ENCODE measurements around the gene PRND.
"Not testable (repeated sequence)": the region's sequence is repeated elsewhere in the genome, so short reads cannot be mapped to it uniquely, and the experiment has no call there.

The PRND gene

GRCh38 chr20:4765681-4766080 is 44.0 kb downstream of the PRND start:
- no peak overlapping the region for H3K4me3 ChIP-seq (ENCODE audit: low read length)

GRCh38 chr20:4766631-4767030 is 44.9 kb downstream of the PRND start:
- no peak for DNase-seq (ENCODE audit: low read depth)
- no peak overlapping the region for H3K4me3 ChIP-seq (ENCODE audit: low read length)
- TF ChIP-seq, protein P1, sequence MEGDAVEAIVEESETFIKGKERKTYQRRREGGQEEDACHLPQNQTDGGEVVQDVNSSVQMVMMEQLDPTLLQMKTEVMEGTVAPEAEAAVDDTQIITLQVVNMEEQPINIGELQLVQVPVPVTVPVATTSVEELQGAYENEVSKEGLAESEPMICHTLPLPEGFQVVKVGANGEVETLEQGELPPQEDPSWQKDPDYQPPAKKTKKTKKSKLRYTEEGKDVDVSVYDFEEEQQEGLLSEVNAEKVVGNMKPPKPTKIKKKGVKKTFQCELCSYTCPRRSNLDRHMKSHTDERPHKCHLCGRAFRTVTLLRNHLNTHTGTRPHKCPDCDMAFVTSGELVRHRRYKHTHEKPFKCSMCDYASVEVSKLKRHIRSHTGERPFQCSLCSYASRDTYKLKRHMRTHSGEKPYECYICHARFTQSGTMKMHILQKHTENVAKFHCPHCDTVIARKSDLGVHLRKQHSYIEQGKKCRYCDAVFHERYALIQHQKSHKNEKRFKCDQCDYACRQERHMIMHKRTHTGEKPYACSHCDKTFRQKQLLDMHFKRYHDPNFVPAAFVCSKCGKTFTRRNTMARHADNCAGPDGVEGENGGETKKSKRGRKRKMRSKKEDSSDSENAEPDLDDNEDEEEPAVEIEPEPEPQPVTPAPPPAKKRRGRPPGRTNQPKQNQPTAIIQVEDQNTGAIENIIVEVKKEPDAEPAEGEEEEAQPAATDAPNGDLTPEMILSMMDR (IDR thresholded peaks at IDR 0.05; ENCODE audit: insufficient read depth, low read depth, low read length, missing control alignments): no peak

More at GRCh38 chr20:4765681-4766080, 44.0 kb downstream of the PRND start:
- no peak for DNase-seq (ENCODE audit: low read depth)
- TF ChIP-seq, protein P1 (IDR thresholded peaks at IDR 0.05; ENCODE audit: insufficient read depth, low read depth, low read length, missing control alignments): no peak

GRCh38 chr20:4767084-4767483 is 45.4 kb downstream of the PRND start:
- H3K4me3 ChIP-seq (ENCODE audit: low read length): no peak overlapping the region
- TF ChIP-seq, protein P1 (IDR thresholded peaks at IDR 0.05; ENCODE audit: insufficient read depth, low read depth, low read length, missing control alignments): no peak
- DNase-seq (ENCODE audit: low read depth): no peak

DNA sequence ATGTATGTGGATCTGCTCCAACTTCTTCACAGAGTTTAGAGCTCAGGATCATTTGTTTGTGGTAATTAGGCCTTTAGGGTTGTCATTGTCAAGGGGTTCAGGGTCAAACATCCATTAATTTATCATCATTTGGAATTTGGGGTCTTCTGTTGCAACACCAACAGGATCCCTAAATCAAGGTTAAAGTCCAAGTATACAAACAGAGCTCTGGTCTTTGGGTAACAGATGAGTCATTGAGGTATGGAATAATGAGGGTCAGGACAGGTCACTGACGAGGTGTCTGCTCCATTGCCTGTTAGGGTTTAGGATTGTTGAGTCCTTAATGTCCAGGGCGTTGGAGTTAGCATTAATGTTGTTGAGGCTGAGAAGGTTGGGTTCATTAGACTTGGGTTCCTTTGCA is 47.6 kb downstream of the PRND start:
- TF ChIP-seq, protein P1 (IDR thresholded peaks at IDR 0.05; ENCODE audit: insufficient read depth, low read depth, low read length, missing control alignments): no peak
- H3K4me3 ChIP-seq (ENCODE audit: low read length): no peak overlapping the region
- no peak for DNase-seq (ENCODE audit: low read depth)

DNA sequence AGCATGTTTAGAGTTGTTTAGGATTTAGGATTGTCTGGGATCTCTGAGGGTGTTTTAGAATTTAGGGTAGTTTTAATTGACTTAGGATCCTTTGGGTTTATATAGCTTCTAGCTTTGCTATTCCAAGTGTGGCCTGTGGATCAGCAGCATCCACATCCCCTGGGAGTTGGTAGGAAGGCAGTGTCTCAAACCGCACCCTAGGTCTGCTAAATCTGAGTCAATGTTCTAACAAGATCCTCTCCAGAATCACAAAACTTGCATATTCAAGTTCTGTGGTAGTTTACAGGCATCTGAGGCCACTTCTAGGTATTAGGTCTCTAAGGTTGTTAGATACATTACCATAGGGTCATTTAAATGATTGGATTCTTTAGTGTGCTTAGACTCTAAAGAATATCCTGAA is 48.3 kb downstream of the PRND start:
- DNase-seq (ENCODE audit: low read depth): no peak
- TF ChIP-seq, protein P1 (IDR thresholded peaks at IDR 0.05; ENCODE audit: insufficient read depth, low read depth, low read length, missing control alignments): no peak
- no peak overlapping the region for H3K4me3 ChIP-seq (ENCODE audit: low read length)

GRCh38 chr20:4771004-4771403 is 49.3 kb downstream of the PRND start:
- H3K4me3 ChIP-seq (ENCODE audit: low read length): no peak overlapping the region
- no peak for DNase-seq (ENCODE audit: low read depth)
- TF ChIP-seq, protein P1 (IDR thresholded peaks at IDR 0.05; ENCODE audit: insufficient read depth, low read depth, low read length, missing control alignments): no peak

DNA sequence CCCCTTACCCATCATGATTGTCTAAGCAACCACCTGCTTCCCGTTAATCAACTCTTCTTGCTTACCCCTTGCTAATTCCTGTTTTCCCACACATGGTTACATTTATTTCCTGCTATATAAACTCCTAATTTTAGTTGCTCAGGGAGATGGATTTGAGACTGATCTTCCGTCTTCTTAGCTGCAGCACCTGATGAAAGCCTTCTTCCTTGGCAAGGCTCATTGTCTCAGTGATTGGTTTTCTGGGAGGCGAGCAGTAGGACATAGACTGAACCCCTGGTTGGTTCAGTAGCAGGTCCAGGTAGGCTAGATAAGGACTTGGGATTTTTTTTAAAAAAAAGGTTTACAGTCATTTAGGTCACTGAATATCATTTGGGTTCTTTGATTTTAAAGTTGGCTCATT is 50.4 kb downstream of the PRND start:
- DNase-seq (ENCODE audit: low read depth): no peak
- TF ChIP-seq, protein P1 (IDR thresholded peaks at IDR 0.05; ENCODE audit: insufficient read depth, low read depth, low read length, missing control alignments): no peak
- H3K4me3 ChIP-seq (ENCODE audit: low read length): no peak overlapping the region

DNA sequence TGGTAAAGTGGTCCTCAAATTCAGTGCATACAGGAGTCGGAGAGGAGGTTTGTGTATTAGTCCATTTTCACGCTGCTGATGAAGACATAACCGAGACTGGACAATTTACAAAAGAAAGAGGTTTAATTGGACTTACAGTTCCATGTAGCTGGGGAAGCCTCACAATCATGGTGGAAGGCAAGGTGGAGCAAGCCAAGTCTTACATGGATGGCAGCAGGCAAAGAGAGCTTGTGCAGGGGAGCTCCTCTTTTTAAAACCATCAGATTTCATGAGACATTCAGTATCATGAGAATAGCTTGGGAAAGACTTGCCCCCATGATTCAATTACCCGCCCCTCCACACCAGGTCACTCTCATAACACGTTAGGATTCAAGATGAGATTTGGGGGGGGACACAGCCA is 51.3 kb downstream of the PRND start:
- not testable (repeated sequence) for H3K4me3 ChIP-seq (ENCODE audit: low read length); DNase-seq (ENCODE audit: low read depth)

Data from epithelial cell of esophagus (primary cell).